ENCODE measurements around the gene FNTB.

FNTB gene

GRCh38 chr14:64986648-64987437 is at the start of gene FNTB:
Gene FNTB (plus strand): TSS chr14:64986895. CDS start chr14:64986954, 59 bp downstream.
- peak; percentile 87 to 97 for DNase-seq

- no peak for DNase-seq
Measured at GRCh38 chr14:64937171-64937820, 49.4 kb upstream of the FNTB start.

GRCh38 chr14:64937821-64938193 is 48.9 kb upstream of the FNTB start:
- peak in 1 of 2 experiments; percentile 27 for DNase-seq

GRCh38 chr14:64938972-64939816 is 47.5 kb upstream of the FNTB start:
- DNase-seq, result no peak

GRCh38 chr14:64939817-64940190 is 46.9 kb upstream of the FNTB start:
- no peak for DNase-seq

GRCh38 chr14:64940336-64940910 is 46.3 kb upstream of the FNTB start:
- DNase-seq, result no peak

- DNase-seq, result no peak
Measured at GRCh38 chr14:64942531-64943111, 44.1 kb upstream of the FNTB start, which contains the start of gene GPX2. Gene GPX2 (minus strand): TSS chr14:64942745. CDS start chr14:64942726, 19 bp downstream.

- DNase-seq, result no peak
Measured at GRCh38 chr14:64943556-64943955, 43.1 kb upstream of the FNTB start.

GRCh38 chr14:64944041-64944440 is 42.7 kb upstream of the FNTB start:
- no peak for DNase-seq

GRCh38 chr14:64944861-64945260 is 41.8 kb upstream of the FNTB start:
- DNase-seq, result no peak

- DNase-seq, result no peak
Measured at GRCh38 chr14:64945431-64946178, 41.1 kb upstream of the FNTB start.

GRCh38 chr14:64946310-64947045 is 40.2 kb upstream of the FNTB start:
- no peak for DNase-seq

GRCh38 chr14:64947710-64948611 is 38.7 kb upstream of the FNTB start:
- DNase-seq, result no peak

- DNase-seq, result no peak
Measured at GRCh38 chr14:64948612-64949210, 38.0 kb upstream of the FNTB start.

GRCh38 chr14:64950889-64951288 is 35.8 kb upstream of the FNTB start:
- no peak for DNase-seq

- DNase-seq, result no peak
Measured at GRCh38 chr14:64951291-64951690, 35.4 kb upstream of the FNTB start.

GRCh38 chr14:64951724-64952123 is 35.0 kb upstream of the FNTB start:
- DNase-seq, result no peak

GRCh38 chr14:64952598-64953309 is 33.9 kb upstream of the FNTB start:
- no peak for DNase-seq

- DNase-seq, result no peak
Measured at GRCh38 chr14:64953310-64953654, 33.4 kb upstream of the FNTB start.
